Aortic smooth muscle cell (primary cell): ENCODE measurements around the gene ENTPD1. TPM values are rescaled to one million over a fixed set of nuclear protein-coding genes. Genes with fewer than 3 reads are reported as not detected.

Experiments
- total RNA-seq: library from RNA; depleted of rRNA; stranded (reverse); fragments of >200 nt; gene quantifications from 2 replicates; pipeline ENCODE4 v1.2.3, GENCODE V29; 2014

The ENTPD1 gene
- 0.99 and 1.1 TPM in 2 replicates for total RNA-seq

GRCh38 chr10:95756041-95756761, at the start of gene ENTPD1:
ENTPD1 (plus strand) TSS chr10:95756163; CDS start chr10:95756240, 77 bp downstream.

DNA sequence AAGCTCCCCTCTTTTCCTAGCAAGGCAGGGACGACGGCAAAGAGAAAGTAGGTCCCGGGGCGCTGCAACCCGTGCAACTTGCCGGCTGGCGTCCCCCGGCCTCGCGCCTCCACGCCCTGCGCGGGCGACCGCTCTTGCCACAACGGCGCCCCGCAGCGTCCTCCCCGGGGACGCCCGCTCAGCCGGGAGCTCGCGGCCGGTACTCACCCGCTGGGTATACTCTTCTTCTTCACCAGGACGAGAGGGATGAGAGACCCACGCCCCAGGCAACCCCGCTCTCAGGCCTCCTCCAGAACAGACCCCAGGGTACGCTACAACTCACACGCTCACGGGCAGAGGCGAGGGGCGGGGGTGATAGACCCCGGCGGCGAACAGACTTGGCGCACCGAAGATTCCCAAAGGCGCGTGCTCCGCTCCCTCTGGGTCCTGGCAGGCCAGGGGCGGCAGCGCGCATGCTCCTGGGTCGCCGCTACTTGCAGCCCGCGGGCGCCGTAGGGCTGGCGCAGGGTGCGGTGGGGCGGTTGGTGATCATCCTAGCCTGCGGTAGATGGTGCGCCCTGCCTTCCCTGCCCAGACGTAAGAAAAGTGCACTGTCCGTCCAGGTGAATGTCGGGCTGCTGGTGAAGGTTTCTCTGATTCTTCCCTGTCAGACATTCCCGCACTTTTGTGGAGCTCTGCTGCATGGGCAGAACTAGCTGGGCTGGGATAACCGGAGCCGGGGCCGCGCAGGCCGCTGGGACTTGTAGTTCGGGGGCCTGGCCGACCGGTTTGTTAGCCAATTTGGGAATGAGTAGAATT, 151.7 kb downstream of the ENTPD1 start, which contains the start of gene CC2D2B:
Gene CC2D2B (plus strand): TSS at position 520 of the 798 bp plus-strand sequence. CDS start 3,349 bp downstream, outside the sequence.

Other genes starting within 250 kb of the ENTPD1 start
- 1.5 and 3.3 TPM in 2 replicates for gene SORBS1, start 194.8 kb upstream of the ENTPD1 start, total RNA-seq
- 105 and 132 TPM in 2 replicates for gene ALDH18A1, start 99.5 kb upstream of the ENTPD1 start, total RNA-seq
- gene TCTN3, start 62.2 kb upstream of the ENTPD1 start, total RNA-seq = 30.1 and 32.0 TPM in 2 replicates
- 0.06 and 0.13 TPM in 2 replicates for gene CC2D2B, start 151.8 kb downstream of the ENTPD1 start, total RNA-seq